ENCODE data around the gene IRF1.
"Not testable (repeated sequence)": the region's sequence is repeated elsewhere in the genome, so short reads cannot be mapped to it uniquely, and the experiment has no call there.

IRF1 gene

DNA sequence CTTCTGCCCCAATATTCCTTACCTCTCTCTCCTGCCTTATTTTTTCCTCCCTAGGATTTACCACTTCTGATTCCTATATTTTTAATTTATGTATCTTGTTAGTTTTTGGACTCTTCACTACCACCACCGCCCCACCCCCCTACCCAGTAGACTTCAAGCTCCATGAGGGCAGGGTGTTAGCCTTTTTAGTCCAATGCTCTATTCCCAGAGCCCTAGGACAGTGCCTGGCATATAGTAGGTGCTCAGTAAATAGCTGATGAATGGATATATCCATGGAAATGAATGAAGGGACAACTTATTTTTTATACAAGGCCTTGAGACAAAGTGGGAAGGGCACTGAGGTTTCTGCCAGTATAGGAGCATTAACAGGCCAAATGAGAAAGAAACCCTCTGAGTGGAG, 41.5 kb downstream of the IRF1 start:
- in situ Hi-C loops (cut with MboI; ENCODE audit: low sequenced_read_pairs): no loop called here

DNA sequence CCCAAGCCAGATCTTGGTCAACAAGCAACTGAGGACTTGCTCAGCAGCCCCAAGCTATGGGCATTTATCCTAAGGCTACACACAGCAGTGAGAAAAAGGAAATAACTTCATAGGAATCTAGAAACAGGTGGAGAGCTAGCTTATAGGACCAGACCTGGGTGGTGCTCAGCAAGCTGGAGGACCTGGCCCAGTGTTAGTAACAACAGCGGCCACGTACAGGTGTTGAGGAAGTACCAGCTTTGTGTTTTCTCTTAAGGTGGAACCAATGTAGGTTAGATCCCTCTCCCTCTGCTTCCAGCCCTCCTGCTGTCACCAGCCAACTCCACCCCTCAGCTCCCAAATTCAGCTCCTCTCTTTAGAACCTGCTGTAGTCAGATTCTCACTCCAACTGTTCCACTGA, 43.4 kb downstream of the IRF1 start:
- in situ Hi-C loops (cut with MboI; ENCODE audit: low sequenced_read_pairs): no loop called here

DNA sequence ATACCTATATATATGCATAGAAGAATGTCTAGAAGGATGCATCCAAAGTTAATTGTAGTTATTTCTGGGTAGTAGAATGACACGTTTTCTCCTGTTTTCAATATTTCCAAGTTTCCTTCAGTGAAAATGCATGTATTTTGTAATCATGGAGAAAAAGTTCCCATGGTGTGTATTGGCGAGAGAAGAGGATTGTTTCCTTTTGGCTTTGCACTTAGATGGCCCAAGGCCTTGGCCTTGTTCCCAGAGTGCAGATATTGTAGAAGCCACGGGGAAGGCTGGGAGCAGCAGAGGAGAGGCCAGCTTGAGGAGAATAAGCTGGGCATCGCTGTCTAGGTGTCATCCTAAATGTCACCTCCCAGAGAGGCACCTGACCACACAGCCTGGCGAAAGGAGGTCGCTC, 44.0 kb downstream of the IRF1 start:
- in situ Hi-C loops (cut with MboI; ENCODE audit: low sequenced_read_pairs): no loop called here

DNA sequence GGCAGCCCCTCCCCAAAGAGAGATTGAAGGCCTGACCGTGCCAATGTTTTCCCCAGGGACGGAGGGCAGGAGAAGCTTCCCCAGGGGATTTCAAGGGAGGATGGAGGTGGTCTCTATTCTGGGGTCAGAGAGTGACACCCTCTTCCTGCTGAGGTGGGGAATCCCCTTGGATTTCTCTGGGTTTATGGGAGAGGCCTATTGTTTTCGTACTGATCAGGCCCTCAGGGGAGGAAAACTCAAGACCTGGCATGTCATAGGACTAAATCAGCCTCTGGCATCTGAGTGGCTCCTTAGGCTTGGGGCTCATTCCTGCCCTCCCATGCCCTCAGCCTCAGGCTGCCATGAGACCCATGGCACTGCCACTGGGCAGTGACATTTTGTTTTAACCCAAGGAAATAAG, 44.6 kb downstream of the IRF1 start:
- in situ Hi-C loops (cut with MboI; ENCODE audit: low sequenced_read_pairs): no loop called here

DNA sequence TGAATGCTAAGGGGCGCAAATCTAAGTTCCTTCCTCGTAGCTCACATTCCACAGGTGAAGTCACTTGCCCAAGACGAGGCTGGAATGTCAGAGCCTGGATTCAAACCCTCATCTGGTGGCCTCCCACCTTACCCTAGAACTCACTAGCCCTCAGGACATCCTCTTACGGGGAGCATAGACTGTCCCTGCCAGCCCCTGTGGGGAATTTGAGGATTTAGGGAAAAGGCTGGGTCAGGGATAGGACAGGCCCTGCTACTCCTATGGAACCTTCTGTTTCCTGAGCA, 45.0 kb downstream of the IRF1 start:
- in situ Hi-C loops (cut with MboI; ENCODE audit: low sequenced_read_pairs): no loop called here

DNA sequence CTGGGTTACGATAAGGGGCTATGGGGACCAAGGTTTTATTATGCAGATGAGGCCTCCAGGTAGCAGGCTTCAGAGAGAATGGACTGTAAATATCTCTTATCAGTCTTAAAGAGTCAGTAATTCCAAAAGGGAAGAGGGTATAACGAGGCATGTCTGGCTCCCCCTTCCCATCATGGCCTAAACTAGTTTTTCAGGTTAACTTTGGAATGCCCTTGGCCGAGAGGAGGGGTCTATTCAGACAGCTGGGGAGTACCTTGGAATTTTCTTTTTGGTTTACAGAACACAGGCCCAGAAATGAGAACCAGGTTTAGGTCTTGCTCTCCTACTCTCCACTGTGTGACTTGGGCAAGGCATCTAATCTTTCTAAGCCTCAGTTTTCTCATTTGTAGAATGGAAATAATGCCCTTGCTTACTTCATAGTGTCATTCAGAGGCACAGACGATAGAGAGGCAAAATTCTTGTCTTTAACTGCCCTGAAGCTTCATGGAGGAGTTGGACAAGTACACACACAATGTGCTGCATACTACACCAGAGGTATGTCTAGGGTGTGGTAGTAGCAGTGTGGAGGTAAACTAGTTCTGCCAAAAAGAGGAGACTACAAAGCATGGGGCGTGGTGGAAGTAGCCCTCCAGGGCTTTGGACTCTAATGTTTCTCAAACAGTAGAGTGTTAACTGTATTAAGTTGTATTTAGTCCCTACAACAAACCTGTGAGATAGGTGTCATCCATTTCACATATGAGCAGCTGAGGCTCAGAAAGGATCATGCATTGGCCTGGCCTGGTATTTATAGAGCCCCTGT, 45.5 kb downstream of the IRF1 start:
- in situ Hi-C loops (cut with MboI; ENCODE audit: low sequenced_read_pairs): no loop called here

DNA sequence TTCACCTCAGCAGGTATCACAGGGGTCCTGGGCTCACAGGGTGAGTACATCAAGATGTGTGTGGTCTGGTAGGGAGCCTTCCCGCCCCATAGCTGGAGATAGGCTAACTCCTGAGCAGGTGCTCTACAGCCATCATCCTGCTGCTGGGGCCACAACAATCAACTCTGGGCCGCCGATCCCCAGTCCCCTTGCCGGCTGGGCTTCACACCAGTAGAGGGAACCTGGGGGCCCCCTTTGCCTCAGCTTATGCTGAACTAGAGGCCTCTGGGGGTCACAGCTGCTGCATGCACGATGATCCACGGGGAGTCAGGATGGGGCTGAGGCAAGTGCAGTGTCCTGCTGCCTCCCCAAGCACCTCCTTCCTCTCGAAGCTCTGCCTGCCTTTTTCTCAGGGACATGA, 46.5 kb downstream of the IRF1 start:
- in situ Hi-C loops (cut with MboI; ENCODE audit: low sequenced_read_pairs): no loop called here

DNA sequence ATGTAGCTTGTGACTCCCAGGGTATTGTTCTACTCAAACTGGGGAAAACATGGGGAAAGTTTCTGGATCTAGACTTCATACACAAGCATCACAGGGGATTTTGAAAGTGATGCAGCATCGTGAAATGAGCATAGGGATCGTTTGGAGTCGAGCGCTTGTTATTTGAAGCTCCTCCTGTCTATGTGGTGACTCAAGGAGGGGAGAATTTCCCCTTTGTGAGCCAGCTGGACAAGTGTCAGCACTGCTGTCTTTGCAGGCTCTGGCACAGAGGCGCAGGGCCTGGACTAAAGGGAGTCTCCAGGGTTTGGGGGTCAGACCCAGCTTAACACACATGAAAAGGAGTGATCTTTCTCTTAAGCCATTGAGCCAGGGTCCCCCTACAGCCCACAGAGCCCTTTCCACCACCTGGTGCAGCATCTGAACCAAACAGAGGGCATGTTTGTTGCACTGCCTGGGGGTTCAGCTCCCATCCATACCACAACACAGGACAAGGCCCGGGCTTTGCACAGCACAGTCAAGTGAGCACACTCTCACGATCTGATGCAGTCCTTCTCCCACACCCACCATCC, 51.0 kb downstream of the IRF1 start:
- in situ Hi-C loops (cut with MboI; ENCODE audit: low sequenced_read_pairs): no loop called here

DNA sequence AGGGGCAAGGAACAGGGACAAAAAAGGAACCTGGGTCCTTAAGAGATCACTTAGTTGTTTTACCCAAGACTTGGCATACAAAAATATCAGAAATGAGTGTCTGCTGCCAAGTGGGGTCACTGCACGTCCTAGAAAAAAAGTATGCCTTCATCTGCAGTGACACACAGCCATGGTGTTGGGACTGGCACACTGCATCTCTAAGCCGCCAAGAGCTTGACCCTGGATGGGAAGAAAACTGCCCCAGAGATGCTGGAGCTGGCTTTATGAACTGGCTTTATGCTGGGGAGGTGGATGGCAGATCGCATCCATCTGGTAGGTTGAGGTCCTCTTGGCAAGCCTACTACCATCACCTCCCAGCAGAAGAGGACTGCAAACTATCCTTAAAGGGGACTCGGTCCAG, 51.7 kb downstream of the IRF1 start:
- in situ Hi-C loops (cut with MboI; ENCODE audit: low sequenced_read_pairs): no loop called here

DNA sequence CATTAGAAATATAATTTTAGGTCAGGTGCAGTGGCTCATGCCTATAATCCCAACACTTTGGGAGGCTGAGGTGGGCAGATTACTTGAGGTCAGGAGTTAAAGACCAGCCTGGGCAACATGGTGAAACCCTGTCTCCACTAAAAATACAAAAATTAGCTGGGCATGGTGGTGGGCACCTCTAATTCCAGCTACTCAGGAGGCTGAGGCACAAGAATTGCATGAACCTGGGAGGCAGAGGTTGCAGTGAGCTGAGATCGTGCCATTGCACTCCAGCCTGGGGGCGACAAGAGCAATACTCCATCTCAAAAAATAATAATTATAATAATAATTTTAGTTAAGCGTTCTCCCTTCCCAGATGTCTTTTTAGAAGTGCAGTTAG, 52.3 kb downstream of the IRF1 start:
- in situ Hi-C loops (cut with MboI; ENCODE audit: low sequenced_read_pairs): not testable (repeated sequence)

DNA sequence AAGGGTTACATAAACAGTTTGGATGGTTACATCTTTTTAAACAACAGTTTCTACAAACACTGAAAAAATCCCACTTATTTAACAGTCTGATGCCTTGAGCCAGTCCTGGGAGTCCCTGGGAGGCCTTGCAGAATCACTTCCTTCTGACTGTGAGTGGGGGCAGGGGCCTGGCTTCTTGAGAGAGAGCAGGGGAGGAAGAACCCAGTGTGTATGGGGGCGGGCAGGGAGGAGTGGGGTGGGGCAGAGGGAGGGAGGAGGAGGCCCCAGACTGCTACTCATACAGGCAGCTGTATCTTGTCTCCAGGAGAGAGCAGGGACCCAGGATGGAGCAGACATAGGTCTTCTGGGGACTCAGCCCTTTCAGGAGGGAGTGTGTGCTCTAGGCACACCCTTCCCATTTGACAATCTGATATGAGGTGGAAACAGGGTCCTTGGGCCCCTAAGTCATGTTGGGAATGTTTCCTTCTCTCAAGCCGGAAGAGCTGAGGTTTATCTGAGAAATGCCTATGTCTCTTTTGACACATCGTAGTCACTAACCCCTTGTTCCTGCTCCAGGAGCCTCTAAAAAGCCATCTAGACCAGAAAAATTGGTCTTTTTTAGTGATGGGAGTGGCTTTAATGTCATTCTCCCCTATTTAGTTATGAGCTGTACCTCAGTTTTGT, 52.8 kb downstream of the IRF1 start:
- in situ Hi-C loops (cut with MboI; ENCODE audit: low sequenced_read_pairs): no loop called here

DNA sequence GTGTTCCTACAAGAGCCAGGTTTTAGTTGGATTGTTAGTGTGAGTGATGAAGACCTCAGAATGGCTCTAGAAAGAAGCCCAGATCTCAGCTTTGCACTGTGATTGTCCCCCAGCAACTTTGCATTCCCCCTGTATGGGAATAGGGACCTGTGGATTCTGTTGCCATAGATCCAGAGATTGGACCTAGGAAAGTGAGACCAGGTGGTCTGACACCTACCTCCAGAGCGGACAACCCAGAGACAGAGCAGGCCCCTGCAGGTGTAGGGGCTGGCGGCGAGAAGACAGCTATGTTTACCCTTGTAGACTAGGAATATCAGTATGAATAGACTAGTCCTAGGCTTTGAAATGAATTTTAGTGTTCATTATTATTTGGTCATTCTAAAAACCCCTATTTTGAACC, 53.6 kb downstream of the IRF1 start:
- in situ Hi-C loops (cut with MboI; ENCODE audit: low sequenced_read_pairs): no loop called here

DNA sequence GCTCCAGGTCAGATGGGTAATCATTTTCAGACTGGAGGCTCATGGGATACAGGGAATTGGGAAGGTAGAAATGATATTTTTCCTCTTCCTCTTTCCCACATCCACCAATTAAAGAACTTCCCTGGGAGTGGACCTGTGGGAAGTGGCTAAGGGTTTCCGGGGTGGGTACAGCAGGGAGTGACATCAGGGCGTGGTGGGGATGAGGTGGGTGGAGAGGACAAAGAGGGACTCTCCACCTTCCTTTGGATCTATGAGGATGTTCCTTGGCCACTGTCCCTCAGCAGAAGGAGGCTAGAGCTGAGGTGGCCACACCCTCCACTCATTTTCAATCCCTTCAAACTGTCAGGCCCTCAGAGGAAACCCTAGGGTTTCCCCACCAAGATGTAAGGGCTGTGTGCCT, 54.7 kb downstream of the IRF1 start:
- in situ Hi-C loops (cut with MboI; ENCODE audit: low sequenced_read_pairs): no loop called here

DNA sequence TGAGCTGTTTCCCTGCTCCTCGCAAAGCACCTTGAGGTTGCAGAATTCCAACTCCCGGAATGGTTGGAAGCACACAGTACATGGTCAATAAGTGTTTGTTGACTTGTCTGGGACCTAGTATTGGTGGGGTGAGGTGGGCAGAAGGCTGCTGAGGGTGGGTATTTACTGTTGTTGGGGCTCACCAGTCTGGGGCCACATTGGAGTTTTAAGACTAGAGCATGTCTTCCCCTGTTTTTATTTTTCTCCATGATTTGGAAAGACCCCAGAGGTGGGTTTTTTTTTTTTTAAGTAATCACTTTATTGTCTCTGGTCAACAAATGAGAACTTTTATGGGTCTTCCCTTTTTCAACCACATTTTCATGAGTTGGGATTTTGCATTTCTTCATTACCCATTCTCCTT, 55.1 kb downstream of the IRF1 start:
- in situ Hi-C loops (cut with MboI; ENCODE audit: low sequenced_read_pairs): no loop called here

DNA sequence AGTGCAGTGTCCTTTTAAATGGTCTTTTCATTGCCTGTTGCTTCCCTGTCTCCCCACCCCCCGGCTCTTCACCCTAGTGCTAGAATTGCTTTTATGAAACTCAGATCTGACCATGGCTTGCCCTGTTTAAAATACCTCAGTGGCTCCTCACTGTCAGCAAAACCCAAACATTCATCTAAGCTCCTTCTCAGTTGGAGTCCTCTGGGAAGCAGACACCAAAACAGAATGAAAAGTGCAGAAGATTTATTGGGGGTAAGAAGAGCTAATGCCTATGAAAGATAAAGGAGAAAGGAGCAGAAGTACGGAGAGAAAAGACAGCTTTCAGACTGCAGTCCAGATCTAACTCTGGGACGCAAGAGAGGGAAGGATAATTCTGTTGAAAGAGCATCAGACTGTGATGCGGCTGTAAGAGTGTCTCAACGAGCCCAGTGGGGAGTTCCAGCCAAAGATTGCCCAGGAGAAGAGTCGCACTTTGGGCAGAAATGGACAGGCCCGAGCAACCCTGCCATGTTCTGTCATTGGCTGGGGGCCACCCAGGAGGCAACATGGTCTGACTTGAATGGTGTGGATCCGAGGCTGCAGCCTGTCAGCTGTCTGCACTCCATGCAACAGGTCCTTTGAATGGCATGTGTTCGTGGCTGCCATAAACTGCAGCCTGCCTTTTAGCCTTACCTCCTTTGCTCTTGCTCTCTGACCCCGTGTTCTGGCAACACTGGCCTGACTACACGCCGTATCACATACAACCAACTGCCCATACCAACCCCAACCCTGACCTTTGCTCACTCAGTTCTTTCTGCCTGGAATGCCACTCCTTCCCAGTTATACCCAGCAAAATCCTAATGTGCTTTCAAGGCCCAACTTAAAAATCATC, 55.9 kb downstream of the IRF1 start:
- in situ Hi-C loops (cut with MboI; ENCODE audit: low sequenced_read_pairs): no loop called here

DNA sequence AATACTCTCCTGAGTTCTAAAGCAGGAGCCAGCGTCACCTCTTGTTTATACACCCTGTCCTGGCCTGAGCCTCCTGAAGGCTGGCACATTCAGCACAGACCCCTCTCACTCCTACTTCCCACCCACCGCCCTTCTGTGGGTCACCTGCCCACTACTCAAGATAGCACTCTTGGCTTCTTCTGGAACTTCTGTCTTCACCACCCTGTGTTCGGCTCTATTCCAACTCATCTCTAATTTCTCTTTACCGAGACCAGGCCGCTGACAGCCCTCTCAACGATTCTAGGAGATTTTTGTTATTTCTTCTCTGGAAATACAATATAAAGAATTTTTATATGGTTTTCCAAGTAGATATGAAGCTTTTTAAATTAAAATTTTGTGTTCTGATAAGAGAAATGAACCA, 57.4 kb downstream of the IRF1 start:
- in situ Hi-C loops (cut with MboI; ENCODE audit: low sequenced_read_pairs): no loop called here

DNA sequence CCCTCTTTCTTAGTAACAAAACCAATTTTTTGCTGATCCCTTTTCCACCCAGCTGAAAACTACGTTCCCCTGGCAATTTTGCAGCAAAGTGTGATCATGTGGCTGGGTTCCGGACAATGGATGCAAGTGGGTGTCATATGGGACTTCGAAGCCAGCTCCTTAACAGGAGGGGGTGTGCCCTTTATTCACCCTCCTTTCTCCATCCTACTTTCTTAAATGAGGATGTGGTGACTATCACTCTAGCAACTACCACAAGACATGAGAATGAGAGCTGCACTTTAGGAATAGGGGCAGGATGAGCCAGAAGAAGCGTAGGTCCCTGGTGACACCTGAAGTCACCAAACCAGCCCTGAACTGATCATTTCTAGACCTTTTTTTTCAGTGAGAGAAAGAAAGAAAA, 58.9 kb downstream of the IRF1 start:
- in situ Hi-C loops (cut with MboI; ENCODE audit: low sequenced_read_pairs): no loop called here
